Measurements from ENCODE around the gene PDE4A. TPM values are rescaled to one million over a fixed set of nuclear protein-coding genes. Genes with fewer than 3 reads are reported as not detected.
"Not testable (repeated sequence)": the region's sequence is repeated elsewhere in the genome, so short reads cannot be mapped to it uniquely, and the experiment has no call there.

Gene PDE4A
- total RNA-seq, 2 donors from 2014 or later = 14.5 to 15.1 TPM

DNA sequence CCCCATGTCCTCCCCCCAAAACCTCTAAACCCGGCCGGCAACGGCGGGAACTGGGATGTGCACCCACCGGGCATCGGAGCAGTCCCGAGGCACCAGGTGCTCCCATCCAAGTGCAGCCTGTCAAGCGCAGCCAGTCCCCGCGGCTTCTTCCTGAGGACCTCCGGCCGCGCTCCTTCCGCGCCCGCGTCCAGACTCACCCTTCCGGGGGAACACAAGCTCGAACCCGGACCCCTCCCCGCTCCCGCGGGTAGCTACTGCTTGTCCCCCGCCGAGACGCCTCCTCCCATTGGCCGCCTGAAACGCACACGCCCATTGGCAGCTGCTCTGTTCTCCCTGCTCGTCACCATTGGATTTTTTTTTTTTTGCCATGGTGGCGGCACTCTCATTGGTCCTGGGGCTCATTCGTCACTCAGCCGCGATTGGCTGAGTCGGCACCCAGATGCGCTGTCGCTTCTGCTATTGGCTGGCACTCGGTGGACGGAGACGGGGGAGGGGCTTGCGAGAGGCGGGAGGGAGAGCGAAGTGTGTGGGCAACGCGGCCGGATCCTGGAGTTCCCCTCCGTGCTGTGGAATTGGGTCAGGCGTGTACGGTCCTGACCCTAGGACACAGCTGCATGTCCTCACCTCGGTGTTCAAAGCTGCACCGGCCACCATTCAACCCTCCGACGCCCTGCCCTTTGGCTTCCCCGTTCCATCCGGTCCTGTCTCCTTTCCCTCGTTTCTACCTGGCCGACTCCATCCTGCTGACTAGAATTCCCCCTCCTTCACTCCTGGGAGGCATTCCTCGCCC is 39.8 kb upstream of the PDE4A start, which contains the start of gene TYK2:
TYK2 (minus strand) TSS at position 260 of the 790 bp plus-strand sequence. CDS start 2,166 bp downstream, outside the sequence.
- Histone ChIP-seq H3K27ac (peak within 1 kb of the TSS; percentile 76 to 79), H3K27me3 (replicated peaks; ENCODE audit: insufficient read depth) (no peaks in the 10 kb centered on the region), H3K36me3 (no peaks in the 10 kb centered on the region), H3K4me3 (peak within 1 kb of the TSS; percentile 84), H3K9me3 (no peaks in the 10 kb centered on the region), H3K4me1 (replicated peaks) (no peaks in the 10 kb centered on the region)
- WGBS = 1% methylated on average over 56 of the region's 58 CpGs
- intact Hi-C loops (cut with DNase I) = loop anchor here (2.0 kb wide), 1 partner anchor 48 kb away; the partner anchor contains the start of gene RAVER1
- peak; percentile 44 for TF ChIP-seq POLR2A (IDR thresholded peaks at IDR 0.05)
- TF ChIP-seq, protein P1, sequence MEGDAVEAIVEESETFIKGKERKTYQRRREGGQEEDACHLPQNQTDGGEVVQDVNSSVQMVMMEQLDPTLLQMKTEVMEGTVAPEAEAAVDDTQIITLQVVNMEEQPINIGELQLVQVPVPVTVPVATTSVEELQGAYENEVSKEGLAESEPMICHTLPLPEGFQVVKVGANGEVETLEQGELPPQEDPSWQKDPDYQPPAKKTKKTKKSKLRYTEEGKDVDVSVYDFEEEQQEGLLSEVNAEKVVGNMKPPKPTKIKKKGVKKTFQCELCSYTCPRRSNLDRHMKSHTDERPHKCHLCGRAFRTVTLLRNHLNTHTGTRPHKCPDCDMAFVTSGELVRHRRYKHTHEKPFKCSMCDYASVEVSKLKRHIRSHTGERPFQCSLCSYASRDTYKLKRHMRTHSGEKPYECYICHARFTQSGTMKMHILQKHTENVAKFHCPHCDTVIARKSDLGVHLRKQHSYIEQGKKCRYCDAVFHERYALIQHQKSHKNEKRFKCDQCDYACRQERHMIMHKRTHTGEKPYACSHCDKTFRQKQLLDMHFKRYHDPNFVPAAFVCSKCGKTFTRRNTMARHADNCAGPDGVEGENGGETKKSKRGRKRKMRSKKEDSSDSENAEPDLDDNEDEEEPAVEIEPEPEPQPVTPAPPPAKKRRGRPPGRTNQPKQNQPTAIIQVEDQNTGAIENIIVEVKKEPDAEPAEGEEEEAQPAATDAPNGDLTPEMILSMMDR (IDR thresholded peaks at IDR 0.05) = peak in 1 of 4 experiments; percentile 13
- TF ChIP-seq POLR2AphosphoS5 (IDR thresholded peaks at IDR 0.05) = peak; percentile 97
- DNase-seq (ENCODE audit: low spot score) = peak; percentile 97

DNA sequence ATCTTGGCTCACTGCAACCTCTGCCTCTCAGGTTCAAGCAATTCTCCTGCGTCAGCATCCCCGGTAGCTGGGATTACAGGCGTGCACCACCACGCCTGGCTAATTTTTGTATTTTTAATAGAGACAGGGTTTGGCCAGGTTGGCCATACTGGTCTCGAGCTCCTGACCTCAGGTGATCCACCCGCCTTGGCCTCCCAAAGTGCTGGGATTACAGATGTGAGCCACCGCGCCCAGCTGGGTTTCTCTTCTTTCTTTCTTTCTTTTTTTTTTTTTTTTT is 37.2 kb upstream of the PDE4A start:
- H3K27me3 ChIP-seq (replicated peaks; ENCODE audit: insufficient read depth); H3K4me1 ChIP-seq (replicated peaks); H3K36me3 ChIP-seq; H3K9me3 ChIP-seq; H3K4me3 ChIP-seq; H3K27ac ChIP-seq; DNase-seq (ENCODE audit: low spot score); intact Hi-C loops (cut with DNase I): not testable (repeated sequence)
- WGBS = 90% methylated on average over 8 of the region's 8 CpGs

DNA sequence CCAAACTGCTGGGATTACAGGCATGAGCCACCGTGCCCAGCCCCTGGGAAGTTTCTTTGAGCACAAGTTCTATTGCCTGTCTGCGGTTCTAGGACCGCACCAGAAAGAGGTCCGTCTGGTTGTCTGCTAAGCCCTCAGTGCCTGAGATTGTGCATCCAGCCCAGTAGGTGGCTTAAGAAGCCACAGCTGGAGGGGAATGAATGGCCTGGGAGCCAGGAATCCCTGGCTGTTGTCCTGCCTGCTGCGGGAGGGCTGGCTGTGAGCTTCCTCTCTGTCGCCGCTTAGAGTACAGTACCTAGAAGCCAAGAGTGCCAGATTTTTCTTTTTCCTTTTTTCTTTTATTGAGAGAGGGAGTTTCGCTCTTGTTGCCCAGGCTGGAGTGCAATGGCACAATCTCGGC is 35.8 kb upstream of the PDE4A start:
- TF ChIP-seq POLR2AphosphoS5 (IDR thresholded peaks at IDR 0.05) = no peak
- TF ChIP-seq POLR2A (IDR thresholded peaks at IDR 0.05) = no peak
- TF ChIP-seq, protein P1 (IDR thresholded peaks at IDR 0.05) = no peak
- WGBS = 79% methylated on average over 9 of the region's 9 CpGs
- intact Hi-C loops (cut with DNase I) = no loop called here

DNA sequence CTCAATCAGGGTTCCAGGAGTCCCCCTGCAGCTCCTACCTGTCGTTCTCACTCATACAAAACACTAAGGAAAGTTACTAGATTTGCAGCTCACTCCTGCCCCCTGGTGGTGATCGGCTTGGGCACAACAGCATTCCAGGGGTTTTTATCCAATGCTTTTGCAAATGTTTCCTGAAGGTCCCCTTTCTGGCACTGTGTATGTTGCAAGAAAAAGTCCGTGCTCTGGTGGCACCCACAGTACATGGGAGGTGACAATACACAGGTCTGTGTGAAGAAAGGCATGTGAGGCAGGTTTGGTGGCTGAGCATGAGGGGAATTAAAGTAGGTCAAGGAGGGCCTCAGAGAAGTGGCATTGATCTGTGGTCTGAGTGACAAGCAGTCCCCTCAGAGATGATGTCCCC is 31.4 kb upstream of the PDE4A start:
- H3K9me3 ChIP-seq = no peaks in the 10 kb centered on the region
- H3K27me3 ChIP-seq (replicated peaks; ENCODE audit: insufficient read depth) = no peaks in the 10 kb centered on the region
- 3% methylated on average over 3 of the region's 3 CpGs for WGBS
- no peak overlapping the region for H3K4me3 ChIP-seq
- H3K27ac ChIP-seq = no peak overlapping the region
- H3K4me1 ChIP-seq (replicated peaks) = no peaks in the 10 kb centered on the region
- TF ChIP-seq POLR2A (IDR thresholded peaks at IDR 0.05) (no peak), POLR2AphosphoS5 (IDR thresholded peaks at IDR 0.05) (peak; percentile 64)
- TF ChIP-seq, protein P1 (IDR thresholded peaks at IDR 0.05) = peak; percentile 80 to 96 (median 90)
- intact Hi-C loops (cut with DNase I) = loop anchor here (2.0 kb wide), 1 partner anchor 118 kb away; the partner anchor contains the start of gene ICAM1
- peaks cover 0 to 12% of the 10 kb centered on the region in 2 donors for H3K36me3 ChIP-seq
- peak; percentile 81 for DNase-seq (ENCODE audit: low spot score)

More for the DNA sequence above, 35.8 kb upstream of the PDE4A start:
- H3K4me3 ChIP-seq = no peak overlapping the region
- H3K27ac ChIP-seq = no peak overlapping the region
- no peak for DNase-seq (ENCODE audit: low spot score)
- H3K4me1 ChIP-seq (replicated peaks) = no peaks in the 10 kb centered on the region
- no peaks in the 10 kb centered on the region for H3K36me3 ChIP-seq
- H3K27me3 ChIP-seq (replicated peaks; ENCODE audit: insufficient read depth) = no peaks in the 10 kb centered on the region
- H3K9me3 ChIP-seq = no peaks in the 10 kb centered on the region

DNA sequence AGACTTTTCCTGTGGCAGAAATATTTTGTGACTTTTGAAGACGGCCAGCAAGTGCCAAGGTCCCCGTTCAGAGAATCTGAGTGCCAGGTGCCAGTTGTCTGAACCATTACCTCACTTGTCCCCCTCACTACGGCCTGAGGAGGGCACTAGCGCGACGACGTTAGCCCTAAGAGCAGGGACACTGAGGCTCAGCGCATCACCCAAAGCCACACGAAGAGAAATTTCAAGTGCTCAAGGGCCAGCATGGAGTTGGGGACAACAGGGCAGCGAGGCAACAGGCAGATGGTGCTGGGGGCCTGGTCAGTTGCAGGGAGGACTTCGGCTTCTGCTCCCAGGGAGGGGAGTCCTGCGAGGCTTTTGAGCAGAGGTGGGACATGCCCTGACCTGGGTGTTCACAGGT is 30.5 kb upstream of the PDE4A start:
- Histone ChIP-seq H3K9me3 (no peaks in the 10 kb centered on the region), H3K4me1 (replicated peaks) (no peaks in the 10 kb centered on the region), H3K27me3 (replicated peaks; ENCODE audit: insufficient read depth) (no peaks in the 10 kb centered on the region), H3K27ac (no peak overlapping the region), H3K36me3 (peaks cover 3 to 15% of the 10 kb centered on the region in 2 donors), H3K4me3 (no peak overlapping the region)
- WGBS = 56% methylated on average over 12 of the region's 12 CpGs
- TF ChIP-seq POLR2AphosphoS5 (IDR thresholded peaks at IDR 0.05) = no peak
- TF ChIP-seq, protein P1 (IDR thresholded peaks at IDR 0.05) = no peak
- TF ChIP-seq POLR2A (IDR thresholded peaks at IDR 0.05) = no peak
- intact Hi-C loops (cut with DNase I) = loop anchor here (2.0 kb wide), 1 partner anchor 119 kb away; the partner anchor contains the start of gene ICAM1
- DNase-seq (ENCODE audit: low spot score) = no peak
